ENCODE measurements around the gene EVL. TPM values are rescaled to one million over a fixed set of nuclear protein-coding genes. Genes with fewer than 3 reads are reported as not detected.

Gene EVL
- total and polyA plus RNA-seq, 10 of the 15 experiments (the other 5 are each of a cell fraction or from before 2014, with no cell fraction given) = 11.9 to 341 (median 89.8) TPM

DNA sequence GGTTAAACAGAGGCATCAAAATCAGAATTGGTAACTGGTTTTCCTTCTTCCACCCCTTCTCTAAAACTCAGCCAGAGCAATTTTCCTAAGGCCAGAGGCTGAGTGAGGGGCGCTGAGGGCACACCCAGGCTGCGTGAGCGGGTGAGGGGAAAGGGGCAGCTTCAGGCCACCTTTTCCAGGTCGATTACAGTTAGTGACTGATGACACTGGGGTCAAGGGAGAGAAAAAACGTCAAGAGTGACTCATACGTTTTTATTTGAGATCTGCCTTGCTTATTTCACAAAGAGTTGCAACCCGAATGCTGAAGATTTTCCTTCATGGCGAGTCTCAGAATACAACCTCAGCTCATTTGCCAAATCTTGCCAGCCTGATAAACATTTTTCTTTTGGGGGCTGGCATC is 46.7 kb upstream of the EVL start:
- intact Hi-C loops (cut with micrococcal nuclease; ENCODE audit: unreplicated experiment) (no loop called here), in situ Hi-C loops (cut with MboI) (no loop called here)
- TF ChIP-seq ZNF274 (IDR thresholded peaks at IDR 0.05; ENCODE audit: insufficient read depth, insufficient read length) (no peak), ZNF384 (IDR thresholded peaks at IDR 0.05; ENCODE audit: borderline replicate concordance, low read depth, low read length) (no peak), IKZF2 (IDR thresholded peaks at IDR 0.05) (no peak), RAD51 (IDR thresholded peaks at IDR 0.05) (no peak), RCOR1 (conservative IDR thresholded peaks at IDR 0.05; ENCODE audit: low read depth, low read length) (no peak), PBX3 (IDR thresholded peaks at IDR 0.05; ENCODE audit: insufficient replicate concordance, low read depth, low read length) (no peak), ZNF24 (IDR thresholded peaks at IDR 0.05) (no peak)
- TF ChIP-seq, protein P1, sequence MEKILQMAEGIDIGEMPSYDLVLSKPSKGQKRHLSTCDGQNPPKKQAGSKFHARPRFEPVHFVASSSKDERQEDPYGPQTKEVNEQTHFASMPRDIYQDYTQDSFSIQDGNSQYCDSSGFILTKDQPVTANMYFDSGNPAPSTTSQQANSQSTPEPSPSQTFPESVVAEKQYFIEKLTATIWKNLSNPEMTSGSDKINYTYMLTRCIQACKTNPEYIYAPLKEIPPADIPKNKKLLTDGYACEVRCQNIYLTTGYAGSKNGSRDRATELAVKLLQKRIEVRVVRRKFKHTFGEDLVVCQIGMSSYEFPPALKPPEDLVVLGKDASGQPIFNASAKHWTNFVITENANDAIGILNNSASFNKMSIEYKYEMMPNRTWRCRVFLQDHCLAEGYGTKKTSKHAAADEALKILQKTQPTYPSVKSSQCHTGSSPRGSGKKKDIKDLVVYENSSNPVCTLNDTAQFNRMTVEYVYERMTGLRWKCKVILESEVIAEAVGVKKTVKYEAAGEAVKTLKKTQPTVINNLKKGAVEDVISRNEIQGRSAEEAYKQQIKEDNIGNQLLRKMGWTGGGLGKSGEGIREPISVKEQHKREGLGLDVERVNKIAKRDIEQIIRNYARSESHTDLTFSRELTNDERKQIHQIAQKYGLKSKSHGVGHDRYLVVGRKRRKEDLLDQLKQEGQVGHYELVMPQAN (conservative IDR thresholded peaks at IDR 0.05) = no peak
- TF ChIP-seq, protein P2, sequence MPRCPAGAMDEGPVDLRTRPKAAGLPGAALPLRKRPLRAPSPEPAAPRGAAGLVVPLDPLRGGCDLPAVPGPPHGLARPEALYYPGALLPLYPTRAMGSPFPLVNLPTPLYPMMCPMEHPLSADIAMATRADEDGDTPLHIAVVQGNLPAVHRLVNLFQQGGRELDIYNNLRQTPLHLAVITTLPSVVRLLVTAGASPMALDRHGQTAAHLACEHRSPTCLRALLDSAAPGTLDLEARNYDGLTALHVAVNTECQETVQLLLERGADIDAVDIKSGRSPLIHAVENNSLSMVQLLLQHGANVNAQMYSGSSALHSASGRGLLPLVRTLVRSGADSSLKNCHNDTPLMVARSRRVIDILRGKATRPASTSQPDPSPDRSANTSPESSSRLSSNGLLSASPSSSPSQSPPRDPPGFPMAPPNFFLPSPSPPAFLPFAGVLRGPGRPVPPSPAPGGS (IDR thresholded peaks at IDR 0.05; ENCODE audit: borderline replicate concordance, insufficient read depth, low read depth, low read length, poor library complexity, severe bottlenecking) = no peak
- TF ChIP-seq, protein P3, sequence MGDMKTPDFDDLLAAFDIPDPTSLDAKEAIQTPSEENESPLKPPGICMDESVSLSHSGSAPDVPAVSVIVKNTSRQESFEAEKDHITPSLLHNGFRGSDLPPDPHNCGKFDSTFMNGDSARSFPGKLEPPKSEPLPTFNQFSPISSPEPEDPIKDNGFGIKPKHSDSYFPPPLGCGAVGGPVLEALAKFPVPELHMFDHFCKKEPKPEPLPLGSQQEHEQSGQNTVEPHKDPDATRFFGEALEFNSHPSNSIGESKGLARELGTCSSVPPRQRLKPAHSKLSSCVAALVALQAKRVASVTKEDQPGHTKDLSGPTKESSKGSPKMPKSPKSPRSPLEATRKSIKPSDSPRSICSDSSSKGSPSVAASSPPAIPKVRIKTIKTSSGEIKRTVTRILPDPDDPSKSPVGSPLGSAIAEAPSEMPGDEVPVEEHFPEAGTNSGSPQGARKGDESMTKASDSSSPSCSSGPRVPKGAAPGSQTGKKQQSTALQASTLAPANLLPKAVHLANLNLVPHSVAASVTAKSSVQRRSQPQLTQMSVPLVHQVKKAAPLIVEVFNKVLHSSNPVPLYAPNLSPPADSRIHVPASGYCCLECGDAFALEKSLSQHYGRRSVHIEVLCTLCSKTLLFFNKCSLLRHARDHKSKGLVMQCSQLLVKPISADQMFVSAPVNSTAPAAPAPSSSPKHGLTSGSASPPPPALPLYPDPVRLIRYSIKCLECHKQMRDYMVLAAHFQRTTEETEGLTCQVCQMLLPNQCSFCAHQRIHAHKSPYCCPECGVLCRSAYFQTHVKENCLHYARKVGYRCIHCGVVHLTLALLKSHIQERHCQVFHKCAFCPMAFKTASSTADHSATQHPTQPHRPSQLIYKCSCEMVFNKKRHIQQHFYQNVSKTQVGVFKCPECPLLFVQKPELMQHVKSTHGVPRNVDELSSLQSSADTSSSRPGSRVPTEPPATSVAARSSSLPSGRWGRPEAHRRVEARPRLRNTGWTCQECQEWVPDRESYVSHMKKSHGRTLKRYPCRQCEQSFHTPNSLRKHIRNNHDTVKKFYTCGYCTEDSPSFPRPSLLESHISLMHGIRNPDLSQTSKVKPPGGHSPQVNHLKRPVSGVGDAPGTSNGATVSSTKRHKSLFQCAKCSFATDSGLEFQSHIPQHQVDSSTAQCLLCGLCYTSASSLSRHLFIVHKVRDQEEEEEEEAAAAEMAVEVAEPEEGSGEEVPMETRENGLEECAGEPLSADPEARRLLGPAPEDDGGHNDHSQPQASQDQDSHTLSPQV (IDR thresholded peaks at IDR 0.05) = no peak
- ChIA-PET CTCF (interaction anchor here (2.1 kb wide), 1 partner anchor 17 kb away, joined by 8 read pairs; no protein-coding TSS in a partner anchor), POLR2A (interaction anchor here (0.9 kb wide), 1 partner anchor 42 kb away, joined by 3 read pairs; no protein-coding TSS in a partner anchor), RAD21 (ENCODE audit: unreplicated experiment) (interaction anchor here (0.5 kb wide), 1 partner anchor 43 kb away, joined by 3 read pairs; no protein-coding TSS in a partner anchor), SMC1A (ENCODE audit: uncharacterized antibody, unreplicated experiment) (interaction anchor here (0.7 to 2.3 kb wide), 3 partner anchors 12 to 52 kb away, joined by 3 to 6 read pairs (median 4); no protein-coding TSS in a partner anchor)
- H4K20me1 ChIP-seq (ENCODE audit: control insufficient read depth, insufficient read depth) = no peaks in the 10 kb centered on the region
- ATAC-seq (no peak), FAIRE-seq (no peak), DNase-seq (ENCODE audit: low read depth, low spot score) (no peak)
- WGBS (ENCODE audit: insufficient coverage, insufficient replicate concordance, low lambda C conversion rate, missing lambda C conversion rate) = 44% methylated on average over 8 of the region's 8 CpGs
- H3K27me3 ChIP-seq (replicated peaks in 1 of 2; ENCODE audit: control insufficient read depth in 2 of 2, insufficient read depth in 2 of 2, low read length in 1 of 2) = no peaks in the 10 kb centered on the region
- H3K4me1 ChIP-seq (ENCODE audit: control insufficient read depth, insufficient read depth, low read length) = 0 out of 2 replicates have a peak, but pooled peaks cover 3% of the 10 kb centered on the region
- no peaks in the 10 kb centered on the region for H3K9me3 ChIP-seq (replicated peaks; ENCODE audit: control insufficient read depth, insufficient read depth, low read length)
- H3K4me3 ChIP-seq = no peak overlapping the region
- no peaks in the 10 kb centered on the region for H3K79me2 ChIP-seq (ENCODE audit: control insufficient read depth, insufficient read depth, low read length)
- no TSS peak for BruUV-seq (replicated peaks)
- no peak overlapping the region for H2AFZ ChIP-seq (ENCODE audit: control insufficient read depth, low read depth, low read length)
- H3K4me2 ChIP-seq (ENCODE audit: control insufficient read depth, insufficient read depth) = no peak overlapping the region
- no peak overlapping the region for H3K9ac ChIP-seq (ENCODE audit: control insufficient read depth, insufficient read depth, low read length)
- no peaks in the 10 kb centered on the region for H3K36me3 ChIP-seq (ENCODE audit: control insufficient read depth in 2 of 2, insufficient read depth in 2 of 2, low read length in 1 of 2)
- no peak overlapping the region for H3K27ac ChIP-seq (ENCODE audit: control insufficient read depth, insufficient read depth)

Data from GM12878 (cell line).